Neural cell (in vitro differentiated cells): Measurements from ENCODE around the gene DLEU7.

Experiments used
- CTCF ChIP-seq: fragments of 450-650 bp; IDR thresholded peaks from 2 replicates; pipeline ENCODE4 v1.5.1; 2014; ENCODE audit warnings: antibody characterized with exemption, mild to moderate bottlenecking, moderate library complexity; ENCODE audit not compliant: poor library complexity, severe bottlenecking
- EP300 ChIP-seq: fragments of 450-650 bp; conservative IDR thresholded peaks from 2 replicates; pipeline ENCODE4 v1.6.1; 2014; ENCODE audit warnings: antibody characterized with exemption, mild to moderate bottlenecking, moderate library complexity; ENCODE audit not compliant: poor library complexity, severe bottlenecking
- EZH2 ChIP-seq: fragments of 200-600, 300-800 bp; shearing (Covaris generic), sonication (generic); IDR thresholded peaks from 2 replicates; pipeline ENCODE4 v1.6.1; 2014; ENCODE audit warnings: antibody characterized with exemption, low read length, borderline replicate concordance, mild to moderate bottlenecking; ENCODE audit not compliant: insufficient read depth, poor library complexity, severe bottlenecking
- MXI1 ChIP-seq: fragments of 450-650 bp; conservative IDR thresholded peaks from 2 replicates; pipeline ENCODE4 v1.6.1; 2014; ENCODE audit warnings: antibody characterized with exemption, mild to moderate bottlenecking; ENCODE audit not compliant: poor library complexity, severe bottlenecking
- POLR2AphosphoS5 ChIP-seq: IDR thresholded peaks from 2 replicates; pipeline ENCODE4 v1.6.1; 2012
- REST ChIP-seq: IDR thresholded peaks from 2 replicates; pipeline ENCODE4 v1.6.1; 2012; ENCODE audit warnings: borderline replicate concordance

DNA sequence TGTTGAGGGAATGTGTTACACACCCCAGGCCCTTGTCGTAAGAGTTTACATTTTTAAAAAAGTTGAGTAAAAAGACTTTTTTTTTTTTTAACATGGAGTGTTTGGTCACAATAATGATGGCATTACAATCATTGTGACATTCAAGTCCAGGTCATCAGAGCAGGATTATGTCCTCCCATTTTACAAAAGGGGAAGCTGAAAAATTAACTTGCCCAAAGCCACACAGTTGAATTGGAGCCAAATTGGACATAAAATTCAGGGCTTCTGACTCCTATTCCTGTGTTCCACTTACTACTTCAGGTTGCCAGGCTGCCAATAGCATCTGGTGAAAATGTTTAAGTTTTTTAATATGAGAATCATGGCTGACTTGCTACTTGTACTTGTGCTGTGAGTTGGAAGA is 49.3 kb downstream of the DLEU7 start:
- TF ChIP-seq CTCF (no peak), POLR2AphosphoS5 (no peak), EZH2 (no peak), REST (no peak), EP300 (no peak), MXI1 (no peak)
